ENCODE measurements around the gene SH3BP5L.
A peak's percentile ranks its signal among the peaks of the same experiment; 100 is the strongest.
"Not testable (repeated sequence)": the region's sequence is repeated elsewhere in the genome, so short reads cannot be mapped to it uniquely, and the experiment has no call there.

SH3BP5L gene

DNA sequence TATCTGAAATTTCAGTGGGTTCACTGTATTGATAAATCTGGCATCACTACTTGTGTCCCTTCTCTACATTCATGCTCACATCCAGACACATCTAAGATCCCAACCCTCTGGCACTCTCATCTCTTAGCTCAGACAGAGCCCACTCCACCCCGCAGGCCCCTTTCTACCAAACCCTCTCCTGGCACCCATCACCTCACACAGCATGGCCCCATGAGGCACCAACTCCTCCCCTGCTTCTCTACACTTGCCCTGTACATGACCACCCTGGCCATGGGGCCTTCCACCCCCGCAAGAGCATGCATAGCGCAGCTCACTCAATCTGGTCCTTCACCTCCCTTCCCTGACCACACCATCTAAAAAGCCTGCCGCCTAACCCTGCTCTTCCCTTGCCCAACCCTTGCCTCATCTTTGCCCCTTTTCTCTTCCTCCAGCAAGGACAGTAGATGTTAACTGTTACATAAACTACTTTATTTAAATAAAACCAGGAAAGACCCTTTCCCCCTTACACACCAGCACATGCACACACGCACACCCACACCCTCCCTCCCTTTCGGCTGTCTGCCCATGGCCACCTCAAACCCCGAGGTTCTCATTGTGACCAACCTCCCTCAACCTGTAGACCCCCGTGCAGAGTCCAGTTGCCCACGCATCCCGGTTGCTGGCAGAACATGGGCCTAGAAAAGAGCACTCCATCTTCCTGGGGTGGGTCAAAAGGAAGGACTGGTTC, 15.6 kb downstream of the SH3BP5L start:
- no peak for DNase-seq (ENCODE audit: low spot score)

DNA sequence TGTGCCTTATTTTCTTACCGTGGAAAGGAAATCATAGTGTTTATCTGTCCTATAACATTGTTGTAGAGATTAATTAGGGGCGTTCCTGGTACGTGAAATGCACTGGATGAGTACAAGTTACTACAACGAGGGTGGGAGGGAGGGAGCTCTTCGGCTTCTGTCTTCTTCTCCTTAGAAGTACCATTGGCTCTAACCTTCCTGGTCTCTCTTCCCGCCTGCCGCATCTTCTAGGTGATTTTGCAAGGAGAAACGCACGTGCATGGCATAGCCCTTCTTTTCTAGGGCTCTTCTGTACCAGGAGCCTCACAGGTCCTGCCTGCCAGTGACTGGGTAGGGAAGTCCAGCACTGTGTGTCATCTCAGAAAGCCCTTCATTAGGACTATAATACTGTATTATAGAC, 16.8 kb downstream of the SH3BP5L start:
- DNase-seq (ENCODE audit: low spot score), result no peak

DNA sequence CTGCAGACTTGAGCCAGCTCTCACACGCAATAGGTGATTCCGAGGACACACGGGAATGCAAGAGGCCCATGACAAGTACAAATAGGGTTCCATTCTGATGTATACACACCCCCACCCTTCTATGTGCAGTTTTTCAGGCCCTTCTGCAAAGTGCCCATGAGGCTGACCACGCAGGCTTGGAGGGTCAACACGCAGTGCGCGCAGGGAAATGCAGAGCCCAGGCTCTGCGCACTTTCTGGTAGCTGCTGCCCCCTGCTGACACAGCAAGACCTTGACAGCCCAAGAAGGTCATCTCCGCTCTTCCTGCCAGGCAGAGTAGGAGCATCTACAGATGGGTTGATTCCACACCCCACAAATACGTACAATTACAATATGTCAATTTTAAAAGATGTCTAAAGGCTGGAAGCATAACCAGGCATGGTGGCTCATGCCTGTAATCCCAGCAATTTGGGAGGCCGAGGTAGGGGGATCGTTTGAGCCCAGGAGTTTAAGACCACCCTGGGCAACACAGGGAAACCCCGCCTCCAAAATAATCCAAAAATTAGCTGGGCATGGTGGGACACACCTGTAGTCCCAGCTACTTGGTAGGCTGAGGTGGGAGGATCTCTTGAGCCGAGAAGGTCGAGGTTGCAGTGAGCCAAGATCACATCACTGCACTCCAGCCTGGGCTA, 18.5 kb downstream of the SH3BP5L start:
- peak; percentile 37 for DNase-seq (ENCODE audit: low spot score)

DNA sequence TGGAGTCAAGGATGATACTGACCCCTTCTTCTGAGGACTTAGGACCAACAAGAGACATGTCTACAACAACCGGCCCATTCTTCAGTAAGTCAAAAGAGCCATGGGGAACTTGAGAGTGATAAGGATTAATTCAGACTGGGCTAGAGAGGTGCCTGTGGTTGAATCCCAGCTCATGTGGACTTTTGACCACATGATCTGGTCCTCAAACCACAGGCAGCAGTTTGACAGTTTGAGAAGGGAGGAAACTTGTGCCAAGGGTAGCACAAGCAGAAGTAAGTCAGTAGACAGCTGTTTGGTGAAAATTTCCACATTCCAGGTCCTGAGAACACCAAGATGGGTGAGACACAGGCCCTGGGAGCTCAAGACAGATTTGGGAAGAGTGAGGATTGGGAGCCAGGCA, 19.8 kb downstream of the SH3BP5L start:
- DNase-seq (ENCODE audit: low spot score), result no peak

DNA sequence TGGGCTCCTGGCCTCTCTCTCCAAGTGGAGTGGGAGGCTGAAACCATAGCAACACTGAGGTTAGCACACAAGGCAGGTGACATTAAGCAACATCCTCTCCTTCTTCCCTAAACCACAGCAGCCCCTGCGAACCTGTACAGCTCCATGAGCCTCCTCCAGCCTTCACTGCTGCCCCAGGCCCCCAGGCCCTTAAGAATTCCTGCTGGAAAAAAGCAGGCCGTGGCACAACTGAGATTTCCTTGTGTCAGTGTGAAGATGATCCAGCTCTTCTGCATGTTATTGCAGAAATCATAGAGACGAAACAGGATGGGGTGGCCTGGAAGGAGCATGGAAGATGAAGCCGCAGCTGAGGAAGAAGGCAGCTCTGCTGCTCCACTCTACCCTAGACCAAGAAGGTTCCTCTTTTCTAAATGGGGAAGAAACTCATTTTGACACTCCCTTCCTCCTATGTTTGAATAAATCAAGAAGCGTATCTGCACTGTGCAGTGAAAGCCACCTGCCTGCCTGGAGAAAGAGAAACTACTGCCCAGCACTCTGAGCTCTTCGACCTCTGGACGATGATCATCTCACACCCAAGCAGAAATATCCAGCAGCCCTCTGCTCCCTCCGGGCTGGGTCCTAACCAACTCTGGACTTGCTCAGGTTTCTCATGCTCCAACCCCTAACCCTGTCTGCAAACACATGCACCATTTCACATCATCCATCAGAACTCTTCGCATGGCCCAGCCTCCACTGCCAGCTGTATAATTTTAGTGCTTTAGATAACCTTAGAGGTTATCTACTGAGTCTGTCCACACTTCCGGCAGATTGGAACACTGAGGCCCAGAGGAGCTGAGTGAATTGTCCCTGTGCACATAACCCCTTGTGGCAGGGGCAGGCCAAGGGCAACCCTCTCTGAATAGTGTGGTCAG, 20.7 kb downstream of the SH3BP5L start:
- no peak for DNase-seq (ENCODE audit: low spot score)

DNA sequence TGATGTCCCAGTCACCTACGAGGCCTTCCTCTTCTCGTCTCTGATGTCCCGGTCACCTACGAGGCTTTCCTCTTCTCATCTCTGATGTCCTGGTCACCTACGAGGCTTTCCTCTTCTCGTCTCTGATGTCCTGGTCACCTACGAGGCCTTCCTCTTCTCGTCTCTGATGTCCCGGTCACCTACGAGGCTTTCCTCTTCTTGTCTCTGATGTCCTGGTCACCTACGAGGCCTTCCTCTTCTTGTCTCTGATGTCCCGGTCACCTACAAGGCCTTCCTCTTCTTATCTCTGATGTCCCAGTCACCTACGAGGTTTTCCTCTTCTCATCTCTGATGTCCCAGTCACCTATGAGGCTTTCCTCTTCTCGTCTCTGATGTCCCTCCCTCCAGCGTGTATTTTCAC, 22.2 kb downstream of the SH3BP5L start:
- not testable (repeated sequence) for DNase-seq (ENCODE audit: low spot score)

DNA sequence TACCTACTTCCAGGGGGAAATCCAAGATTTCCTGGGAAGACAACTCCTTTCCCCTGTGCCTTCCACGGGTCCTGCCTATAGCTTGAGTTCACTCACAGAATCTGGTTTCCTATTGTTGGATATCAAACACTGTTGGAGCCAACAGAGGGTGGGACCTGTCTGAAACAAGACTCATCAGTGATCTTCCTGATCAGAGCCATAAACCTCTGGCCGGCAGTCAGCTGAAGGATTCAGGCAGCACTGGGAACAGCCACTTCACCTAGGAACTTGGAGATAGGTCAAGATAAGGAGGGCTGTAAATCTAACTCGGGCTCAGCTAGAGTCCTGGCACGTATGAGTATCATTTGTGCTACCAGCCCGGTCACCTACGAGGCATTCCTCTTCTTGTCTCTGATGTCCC, 23.3 kb downstream of the SH3BP5L start:
- no peak for DNase-seq (ENCODE audit: low spot score)

DNA sequence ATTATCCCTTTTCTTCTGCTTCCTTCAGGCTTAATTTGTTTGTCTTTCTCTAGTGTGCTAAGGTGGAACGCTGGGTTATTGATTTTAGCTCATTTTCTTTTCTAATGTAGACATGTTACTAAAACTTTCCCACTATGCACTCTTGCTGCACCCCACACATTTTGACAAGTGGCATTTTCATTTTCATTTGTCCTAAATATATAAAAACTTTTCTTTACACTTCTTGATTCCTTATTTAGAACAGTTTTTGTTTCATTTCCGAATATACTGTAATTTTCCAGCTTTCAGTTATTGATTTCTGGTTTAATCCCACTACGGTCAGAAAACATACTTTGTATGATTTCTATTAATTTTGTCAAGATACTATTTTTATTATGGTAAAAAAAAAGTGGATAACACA, 25.3 kb downstream of the SH3BP5L start:
- no peak for DNase-seq (ENCODE audit: low spot score)

DNA sequence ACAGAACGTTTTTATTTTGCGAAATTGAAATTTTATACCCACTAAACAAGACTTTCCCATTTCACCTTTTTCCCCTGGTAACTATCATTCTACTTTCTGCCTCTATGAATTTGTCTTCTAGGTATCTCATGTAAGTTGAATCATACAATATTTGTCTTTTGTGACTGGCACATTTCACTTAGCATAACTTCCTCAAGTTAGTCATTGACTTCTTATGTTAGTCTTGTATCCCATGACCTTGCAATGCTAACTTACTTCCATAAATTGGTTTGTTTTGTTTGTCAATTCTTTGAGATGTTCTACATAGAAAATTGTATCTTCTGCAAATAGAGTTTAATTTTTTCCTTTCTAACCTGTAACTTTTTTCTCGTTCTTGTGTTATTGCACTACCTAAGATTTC, 26.9 kb downstream of the SH3BP5L start:
- DNase-seq (ENCODE audit: low spot score), result no peak

DNA sequence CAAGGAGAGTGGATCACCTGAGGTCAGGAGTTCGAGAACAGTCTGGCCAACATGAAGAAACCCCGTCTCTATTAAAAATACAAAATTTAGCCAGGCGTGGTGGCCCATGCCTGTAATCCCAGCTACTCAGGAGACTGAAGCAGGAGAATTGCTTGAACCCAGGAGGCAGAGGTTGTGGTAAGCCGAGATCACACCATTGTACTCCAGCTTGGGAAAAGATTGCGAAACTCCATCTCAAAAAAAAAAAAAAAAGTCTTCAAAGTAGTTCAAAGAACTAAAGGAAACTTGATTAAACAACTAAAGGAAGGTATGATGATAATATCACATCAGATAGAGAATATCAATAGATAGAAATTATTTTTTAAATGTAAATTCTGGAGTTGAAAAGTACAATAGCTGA, 31.1 kb downstream of the SH3BP5L start:
- DNase-seq (ENCODE audit: low spot score), result not testable (repeated sequence)

DNA sequence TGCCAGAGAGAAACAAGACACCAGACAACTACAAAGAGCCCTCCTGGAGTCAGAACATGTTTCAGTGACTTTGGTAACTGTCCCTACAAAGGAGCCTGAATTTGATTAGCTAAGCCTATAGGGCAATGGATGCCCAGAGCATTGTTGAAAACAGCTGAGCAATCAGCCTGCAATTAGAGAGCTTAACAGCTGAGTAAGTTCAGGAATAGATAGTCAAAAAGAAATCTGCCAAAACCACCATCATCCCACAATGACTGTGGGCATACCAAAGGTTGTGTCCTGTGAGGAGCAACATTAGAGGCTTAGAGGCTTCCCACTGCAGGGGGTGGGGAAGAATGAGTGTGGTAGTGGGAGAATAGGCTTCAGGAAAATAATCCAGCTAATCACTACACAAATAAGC, 32.1 kb downstream of the SH3BP5L start:
- DNase-seq (ENCODE audit: low spot score), result no peak

DNA sequence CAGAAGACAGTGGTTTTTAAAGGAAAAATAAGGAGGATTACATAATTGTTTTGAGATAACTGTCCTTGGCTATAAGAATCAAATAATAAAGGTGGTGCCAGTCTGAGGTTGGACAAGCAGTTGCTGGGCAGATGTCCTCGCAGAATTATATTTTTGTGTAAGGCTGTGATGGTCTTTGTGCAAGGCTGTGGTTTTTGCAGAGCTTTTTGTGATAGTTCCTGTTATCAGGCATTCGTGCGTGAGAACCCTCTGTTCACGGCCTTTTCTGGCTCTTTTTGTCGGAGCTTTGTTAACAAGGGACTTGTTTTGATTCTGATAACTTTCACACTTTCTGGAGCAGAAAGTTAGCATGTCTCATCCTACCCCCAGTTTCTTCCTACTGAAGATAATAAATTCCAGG, 33.4 kb downstream of the SH3BP5L start:
- no peak for DNase-seq (ENCODE audit: low spot score)

DNA sequence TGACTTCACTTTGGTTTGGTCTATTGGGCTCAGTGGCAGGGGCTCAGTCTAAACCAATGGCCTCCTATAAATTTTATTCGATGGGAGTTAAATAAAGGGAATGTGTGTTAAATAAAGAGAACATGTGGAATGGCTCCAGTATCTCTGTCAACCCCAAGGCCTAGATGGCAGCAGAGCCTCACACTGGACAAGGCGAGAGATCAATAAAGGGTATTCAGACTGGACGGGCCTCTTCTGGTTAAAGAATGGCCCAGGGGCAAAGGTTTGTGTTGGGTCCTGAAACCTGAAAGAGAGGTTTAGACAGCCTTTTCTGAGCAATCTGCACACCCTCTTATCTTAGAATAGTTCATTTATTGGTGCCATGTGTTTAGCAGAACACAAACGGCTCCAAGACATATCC, 34.7 kb downstream of the SH3BP5L start:
- no peak for DNase-seq (ENCODE audit: low spot score)

DNA sequence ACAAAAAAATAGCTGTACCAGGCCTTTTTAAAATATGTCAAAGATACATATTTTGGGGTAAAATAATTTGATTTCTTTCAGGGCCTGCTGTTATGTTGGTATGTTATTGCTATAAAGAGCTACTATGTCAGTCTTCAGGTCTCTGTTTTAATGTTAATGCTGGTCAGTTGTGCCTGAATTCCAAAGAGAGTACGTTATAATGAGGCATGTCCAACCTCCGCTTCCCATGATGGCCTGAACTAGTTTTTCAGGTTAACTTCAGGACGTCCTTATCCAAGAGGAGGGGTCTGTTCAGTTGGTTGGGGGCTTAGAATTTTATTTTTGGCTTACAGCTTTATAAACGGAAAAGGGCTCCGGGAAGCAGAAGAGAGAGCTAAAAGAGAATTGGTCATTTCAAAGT, 35.3 kb downstream of the SH3BP5L start:
- DNase-seq (ENCODE audit: low spot score), result no peak

DNA sequence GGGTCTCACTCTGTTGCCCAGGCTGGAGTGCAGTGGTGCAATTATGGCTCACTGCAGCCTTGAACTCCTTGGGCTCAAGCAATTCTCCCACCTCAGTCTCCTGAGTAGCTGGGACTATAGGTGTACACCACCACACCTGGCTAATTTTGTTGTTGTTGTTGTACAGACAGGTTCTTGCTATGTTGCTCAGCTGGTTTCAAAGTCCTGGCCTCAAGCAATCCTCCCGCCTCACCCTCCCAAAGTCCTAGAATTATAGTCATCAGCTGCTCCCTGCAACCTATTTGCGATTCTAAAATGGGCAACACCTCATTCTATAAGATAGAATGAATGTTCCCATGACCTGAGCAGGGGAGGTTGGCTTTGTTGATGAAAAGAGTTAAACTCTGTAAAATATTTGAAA, 36.4 kb downstream of the SH3BP5L start:
- not testable (repeated sequence) for DNase-seq (ENCODE audit: low spot score)

DNA sequence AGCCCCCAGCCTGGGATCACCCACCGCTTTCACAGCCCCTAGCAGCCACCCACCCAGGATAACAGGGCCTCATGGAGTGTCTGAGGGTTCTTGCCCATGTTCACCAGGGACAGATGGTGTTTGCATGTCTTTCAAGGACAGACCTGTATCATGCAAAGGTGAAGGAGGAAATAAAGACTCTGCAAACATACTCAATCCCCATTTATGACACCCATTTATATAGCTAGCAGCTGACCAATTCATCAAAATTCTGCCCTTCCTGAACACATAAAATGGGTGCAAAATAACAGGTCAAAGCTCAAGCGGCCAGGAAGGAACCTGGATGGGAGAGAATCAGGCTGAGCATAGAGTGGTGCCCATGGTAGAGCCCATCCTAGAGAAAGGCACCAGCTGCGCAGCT, 37.4 kb downstream of the SH3BP5L start:
- no peak for DNase-seq (ENCODE audit: low spot score)

DNA sequence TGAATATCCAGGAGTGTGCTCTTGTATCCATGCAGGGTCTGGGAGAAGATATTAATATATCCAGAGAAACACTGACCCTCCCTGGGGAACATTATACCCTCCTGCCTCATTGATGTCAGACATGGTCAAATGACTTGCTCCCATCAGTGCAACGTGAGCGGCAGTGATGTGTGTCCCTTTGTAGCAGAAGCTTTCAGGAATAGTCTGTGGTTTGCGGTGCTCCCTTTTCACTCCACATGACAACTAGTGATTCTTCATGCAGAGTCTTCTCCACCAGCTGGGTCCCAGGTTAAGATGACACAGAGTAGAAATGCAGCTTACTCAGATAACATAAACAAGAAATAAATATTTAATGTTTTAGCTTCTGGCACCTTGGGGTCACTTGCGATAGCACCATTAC, 38.3 kb downstream of the SH3BP5L start:
- DNase-seq (ENCODE audit: low spot score), result no peak

DNA sequence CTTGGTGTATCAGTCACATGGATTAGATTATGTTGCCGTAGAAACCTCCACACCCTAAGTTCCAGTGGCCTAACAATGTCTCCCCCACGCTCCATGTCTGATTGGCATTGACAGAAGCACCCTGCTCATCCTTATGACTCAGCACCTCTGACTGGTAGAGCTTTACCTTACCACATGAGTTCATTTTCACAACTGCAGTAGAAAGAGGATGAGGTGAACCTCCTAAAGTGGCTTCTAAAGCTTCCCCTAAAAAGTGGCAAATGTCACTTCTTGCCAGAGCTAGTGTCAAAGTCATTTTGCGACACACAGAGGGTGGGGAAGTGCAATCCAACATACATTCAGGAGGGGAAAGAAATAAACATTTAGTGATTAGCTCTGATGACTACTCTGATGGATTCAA, 39.6 kb downstream of the SH3BP5L start:
- no peak for DNase-seq (ENCODE audit: low spot score)

DNA sequence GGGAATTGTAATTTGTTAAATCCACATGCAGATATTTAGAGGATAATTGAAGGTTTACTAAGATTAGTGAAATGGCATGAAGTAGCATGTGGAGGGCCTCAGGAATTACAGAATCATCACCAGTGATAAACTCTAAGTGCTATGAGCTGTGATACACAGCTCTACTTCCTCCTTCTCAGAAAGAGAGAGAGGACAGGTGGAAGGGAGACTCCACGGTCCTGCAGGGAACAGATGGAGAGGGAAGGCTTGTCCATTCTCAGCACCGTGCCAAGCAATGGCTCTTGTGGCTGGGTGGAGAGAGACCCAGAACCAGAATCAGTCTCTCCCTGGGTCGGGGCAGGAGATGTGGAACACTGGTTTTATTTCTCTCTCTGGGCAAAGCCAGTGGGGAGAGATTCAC, 42.3 kb downstream of the SH3BP5L start:
- DNase-seq (ENCODE audit: low spot score), result no peak

DNA sequence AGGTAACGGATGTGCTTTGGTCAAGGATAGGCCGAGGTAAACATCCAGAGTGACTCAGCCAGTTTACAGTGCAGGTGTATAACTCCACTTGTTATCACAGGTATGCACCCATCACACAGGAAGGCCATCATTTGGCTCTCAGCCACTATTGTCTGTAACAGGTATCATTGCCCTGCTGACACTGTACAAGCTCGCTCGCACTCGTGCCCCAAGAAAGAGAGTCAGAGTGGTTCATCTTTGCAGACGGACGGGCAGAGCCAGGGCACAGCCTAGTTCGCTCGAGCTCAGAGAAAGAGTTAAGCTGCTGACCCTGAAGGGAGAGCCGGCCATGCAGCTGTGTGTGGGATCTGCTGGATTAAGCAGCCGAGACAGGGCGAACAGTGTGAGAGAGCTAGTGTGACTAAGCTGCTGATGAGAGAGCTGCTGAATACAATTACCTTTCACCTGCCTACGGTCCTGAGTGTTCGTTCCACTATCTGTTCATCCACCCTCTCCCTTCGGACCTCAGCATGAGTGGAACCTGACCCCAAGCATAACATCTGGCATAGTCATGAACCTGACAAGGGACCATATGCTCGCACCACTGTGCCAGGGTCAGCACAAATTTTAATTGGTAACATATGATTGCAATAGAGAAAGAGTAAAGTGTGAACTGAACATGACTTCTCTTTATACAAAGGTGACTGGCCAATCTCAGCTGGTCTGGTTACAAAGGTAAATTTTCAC, 43.1 kb downstream of the SH3BP5L start:
- no peak for DNase-seq (ENCODE audit: low spot score)

DNA sequence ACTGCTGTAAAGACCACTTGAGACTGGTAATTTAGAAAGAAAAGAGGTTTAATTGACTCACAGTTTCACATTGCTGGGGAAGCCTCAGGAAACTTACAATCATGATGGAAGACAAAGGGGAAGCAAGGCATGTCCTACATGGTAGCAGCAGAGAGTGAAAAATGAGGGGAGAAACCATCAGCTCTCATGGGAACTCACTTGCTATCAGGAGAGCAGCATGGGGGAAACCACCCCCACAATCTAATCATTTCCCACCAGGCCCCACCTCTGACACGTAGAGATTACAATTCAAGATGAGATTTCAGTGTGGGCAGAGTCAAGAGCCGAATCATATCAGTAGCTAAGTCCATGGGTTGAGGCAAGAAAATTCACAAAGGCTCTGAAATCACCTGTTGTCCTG, 46.4 kb downstream of the SH3BP5L start:
- DNase-seq (ENCODE audit: low spot score), result no peak

DNA sequence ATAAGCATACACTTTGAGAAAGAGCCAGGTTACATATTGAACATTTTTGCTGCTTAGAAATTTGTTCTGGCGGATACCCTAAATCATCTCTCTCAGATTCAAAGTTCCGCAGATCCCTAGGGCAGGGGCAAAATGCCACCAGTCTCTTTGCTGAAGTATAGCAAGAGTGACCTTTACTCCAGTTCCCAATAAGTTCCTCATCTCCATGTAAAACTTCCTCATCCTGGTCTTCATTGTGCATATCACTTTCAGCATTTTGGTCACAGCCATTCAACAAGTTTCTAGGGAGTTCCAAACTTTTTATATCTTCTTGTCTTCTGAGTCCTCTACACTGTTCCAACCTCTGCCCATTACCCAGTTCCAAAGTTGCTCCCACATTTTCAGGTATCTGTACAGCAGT, 46.8 kb downstream of the SH3BP5L start:
- DNase-seq (ENCODE audit: low spot score), result no peak
